ENCODE data around the gene CTXND2. TPM values are rescaled to one million over a fixed set of nuclear protein-coding genes. Genes with fewer than 3 reads are reported as not detected.

Gene CTXND2
- total and polyA plus RNA-seq, 2 of the 8 experiments (the other 6 are each of a cell fraction or from before 2014, with no cell fraction given), result not detected

GRCh38 chr1:150893336-150893913, 6.5 kb downstream of the CTXND2 start:
- H3K56ac ChIP-seq (replicated peaks; ENCODE audit: insufficient read length, low read depth, low read length), result no peak overlapping the region
- no peak overlapping the region for H4K8ac ChIP-seq (ENCODE audit: extremely low read depth, insufficient read depth, low read length)
- H3K23me2 ChIP-seq (ENCODE audit: low read depth, low read length), result no peaks in the 10 kb centered on the region
- H3K79me2 ChIP-seq (ENCODE audit: control insufficient read depth in 1 of 2, insufficient read depth in 2 of 2, low read length in 2 of 2), result no peaks in the 10 kb centered on the region
- FAIRE-seq (no peak), DNase-seq (ENCODE audit: low read depth in 1 of 2, low spot score in 2 of 2) (no peak)
- no peak overlapping the region for H2AK5ac ChIP-seq (ENCODE audit: low read depth, low read length)
- no peak overlapping the region for H2BK12ac ChIP-seq (ENCODE audit: low read depth, low read length)
- H2BK20ac ChIP-seq (ENCODE audit: low read length), result no peak overlapping the region
- ChIA-PET POLR2A (ENCODE audit: partially characterized antibody) (no interaction called here), CTCF (ENCODE audit: partially characterized antibody) (interaction anchor here (1.0 kb wide), 1 partner anchor 29 kb away, joined by 3 read pairs; no protein-coding TSS in a partner anchor)
- no peaks in the 10 kb centered on the region for H3K79me1 ChIP-seq (ENCODE audit: low read depth, low read length)
- no peak overlapping the region for H3K23ac ChIP-seq (ENCODE audit: insufficient read length)
- H3K4me1 ChIP-seq (replicated peaks in 1 of 4; ENCODE audit: control insufficient read depth in 3 of 4, insufficient read depth in 4 of 4, low read length in 3 of 4), result no peaks in the 10 kb centered on the region
- H3K27me3 ChIP-seq (replicated peaks in 1 of 4; ENCODE audit: control insufficient read depth in 3 of 4, extremely low read depth in 1 of 4, insufficient read depth in 3 of 4, low read length in 3 of 4), result no peaks in the 10 kb centered on the region
- no peak overlapping the region for H2BK15ac ChIP-seq (ENCODE audit: low read length)
- H3K18ac ChIP-seq (ENCODE audit: extremely low read depth, low read length), result no peak overlapping the region
- no peak overlapping the region for H3K14ac ChIP-seq (ENCODE audit: insufficient read length)
- H3K4ac ChIP-seq (replicated peaks; ENCODE audit: insufficient read length, low read depth, low read length), result no peak overlapping the region
- H2AFZ ChIP-seq (ENCODE audit: low read length), result no peak overlapping the region
- 94% methylated on average over 3 of the region's 3 CpGs; no CpG with 5 or more reads in 1 of the 2 experiments for WGBS, 2 experiments (ENCODE audit: extremely low coverage in 1 of 2, insufficient coverage in 1 of 2, insufficient read length in 1 of 2, insufficient replicate concordance in 2 of 2, low coverage in 1 of 2, low lambda C conversion rate in 2 of 2, missing lambda C conversion rate in 1 of 2)
- no peaks in the 10 kb centered on the region for H3K9me3 ChIP-seq (ENCODE audit: insufficient read depth in 2 of 2, low read depth in 1 of 2, low read length in 1 of 2)
- no peak overlapping the region for H4K91ac ChIP-seq (replicated peaks; ENCODE audit: insufficient read length, low read length)
- no peak overlapping the region for H3K4me2 ChIP-seq (ENCODE audit: insufficient read depth in 1 of 2, low read depth in 2 of 2, low read length in 2 of 2)
- no peaks in the 10 kb centered on the region for H4K20me1 ChIP-seq (replicated peaks in 1 of 2; ENCODE audit: control insufficient read depth in 1 of 2, insufficient read depth in 2 of 2, low read length in 2 of 2)
- H2BK120ac ChIP-seq (replicated peaks; ENCODE audit: low read depth, low read length), result no peak overlapping the region
- H2BK5ac ChIP-seq (ENCODE audit: low read depth, low read length), result no peak overlapping the region
- no peak overlapping the region for H4K5ac ChIP-seq (ENCODE audit: insufficient read length, low read depth, low read length)
- H3K36me3 ChIP-seq (ENCODE audit: control insufficient read depth in 2 of 4, insufficient read depth in 4 of 4, low read length in 3 of 4), result no peaks in the 10 kb centered on the region
- no peak overlapping the region for H3K9ac ChIP-seq (replicated peaks in 1 of 4; ENCODE audit: extremely low read depth in 1 of 4, low read depth in 3 of 4, low read length in 3 of 4)
- H3K4me3 ChIP-seq (ENCODE audit: extremely low read depth in 1 of 4, insufficient read depth in 2 of 4, low read depth in 3 of 4, low read length in 4 of 4), result no peak overlapping the region
- H3K27ac ChIP-seq (ENCODE audit: low read depth, low read length), result no peak overlapping the region
- TF ChIP-seq POU5F1 (IDR thresholded peaks at IDR 0.05; ENCODE audit: low read depth, low read length) (no peak), ASH2L (IDR thresholded peaks at IDR 0.05; ENCODE audit: low read length) (no peak), RFX5 (IDR thresholded peaks at IDR 0.05; ENCODE audit: borderline replicate concordance, low read depth, low read length) (no peak), GTF2F1 (IDR thresholded peaks at IDR 0.05; ENCODE audit: borderline replicate concordance, low read depth, low read length) (no peak), KDM4A (IDR thresholded peaks at IDR 0.05; ENCODE audit: low read depth, low read length, severe bottlenecking) (no peak), BCL11A (IDR thresholded peaks at IDR 0.05; ENCODE audit: low read depth in 2 of 2, low read length in 2 of 2) (no peak)

All from H1 (cell line).